Esophagus muscularis mucosa (tissue), 4 donors: ENCODE results near the gene PGD. TPM values are rescaled to one million over a fixed set of nuclear protein-coding genes. Genes with fewer than 3 reads are reported as not detected.
"Not testable (repeated sequence)": the region's sequence is repeated elsewhere in the genome, so short reads cannot be mapped to it uniquely, and the experiment has no call there.

ENCODE experiments used
- DNase-seq: peaks from one replicate; pipeline ENCODE4 v3.0.0-alpha.2; 2017; ENCODE audit errors: extremely low spot score
- H3K27ac ChIP-seq, 4 donors: fragments of 200-600 bp; sonication (generic); replicated peaks in 1 of 4; 1 replicate in 3 of 4; 2 replicates in 1 of 4; pipeline ENCODE4 v1.5.1; 2016 to 2019; ENCODE audit warnings: mild to moderate bottlenecking in 1 of 4
- H3K27me3 ChIP-seq, 4 donors: fragments of 200-600 bp; sonication (generic); one replicate each; pipeline versions ENCODE4 v1.5.1 to v1.6.0; 2016 to 2019
- H3K36me3 ChIP-seq, 4 donors: fragments of 200-600 bp; sonication (generic); one replicate each; pipeline ENCODE4 v1.5.1; 2016 to 2019
- H3K4me1 ChIP-seq, 4 donors: fragments of 200-600 bp; sonication (generic); one replicate each; pipeline ENCODE4 v1.5.1; 2016 to 2019
- H3K4me3 ChIP-seq, 4 donors: fragments of 200-600 bp; sonication (generic); 1 replicate in 2 of 4; 2 replicates in 2 of 4; pipeline ENCODE4 v1.5.1; 2016 to 2019; ENCODE audit warnings: mild to moderate bottlenecking in 4 of 4, moderate library complexity in 1 of 4
- H3K9me3 ChIP-seq, 4 donors: fragments of 200-600 bp; sonication (generic); 1 replicate in 3 of 4; 2 replicates in 1 of 4; pipeline ENCODE4 v1.5.1; 2016 to 2019
- CTCF ChIP-seq, 3 experiments: fragments of 200-600 bp in 2 of 3; fragments of 450-650 bp in 1 of 3; sonication (generic) in 2 of 3; IDR thresholded peaks; one replicate each; pipeline ENCODE4 v1.5.1; 2017 to 2019; ENCODE audit warnings: antibody characterized with exemption in 3 of 3, mild to moderate bottlenecking in 2 of 3, moderate library complexity in 1 of 3
- EP300 ChIP-seq: sonication (generic); formaldehyde crosslinking; IDR thresholded peaks from one replicate; pipeline ENCODE4 v1.6.1; 2017; ENCODE audit warnings: antibody characterized with exemption
- POLR2A ChIP-seq: fragments of 450-650 bp; IDR thresholded peaks from one replicate; pipeline ENCODE4 v1.6.1; 2017; ENCODE audit warnings: antibody characterized with exemption, moderate library complexity, mild to moderate bottlenecking, low read depth
- POLR2AphosphoS5 ChIP-seq, 2 donors: sonication (generic); formaldehyde crosslinking; IDR thresholded peaks; one replicate each; pipeline ENCODE4 v1.6.1; 2017; ENCODE audit warnings: antibody characterized with exemption in 2 of 2
- WGBS: methylation state at CpG from one replicate; pipeline ENCODE4 v1.1.5; 2018; 5-methylcytosine and 5-hydroxymethylcytosine counted together
- intact Hi-C: fragments of 100-400 bp; cut with DNase I; formaldehyde crosslinking; loops from one replicate; pipeline ENCODE4 v1.15.1; 2023
- total RNA-seq, 4 donors: library from RNA; depleted of rRNA; stranded (reverse); fragments of >200 nt; gene quantifications; one replicate each; pipeline versions ENCODE4 v1.1.0 to v1.2.1, GENCODE V29; 2016

PGD gene
- total RNA-seq, 4 donors from 2014 or later: 24.5 to 58.6 (median 51.9) TPM

GRCh38 chr1:10407201-10407600 is 8.3 kb downstream of the PGD start:
- H3K36me3 ChIP-seq: peaks cover 67 to 100% (median 100%) of the 10 kb centered on the region in 4 donors
- intact Hi-C loops: no loop called here
- WGBS: 80% methylated on average over 2 of the region's 2 CpGs

GRCh38 chr1:10415211-10415930 is 16.5 kb downstream of the PGD start:
- H3K9me3 ChIP-seq: no peaks in the 10 kb centered on the region
- no peak for TF ChIP-seq EP300
- TF ChIP-seq POLR2AphosphoS5 (IDR thresholded peaks at IDR 0.05): peak in 1 of 2 donors; percentile 28
- no peak for TF ChIP-seq CTCF (IDR thresholded peaks at IDR 0.05)
- no peaks in the 10 kb centered on the region for H3K27me3 ChIP-seq
- peaks cover 0 to 5% (median 0%) of the 10 kb centered on the region in 4 donors for H3K4me1 ChIP-seq
- intact Hi-C loops: no loop called here
- no peak overlapping the region for H3K4me3 ChIP-seq
- peak overlapping the region; percentile 39 to 54 (median 44) for H3K27ac ChIP-seq
- 84% methylated on average over 6 of the region's 6 CpGs for WGBS
- peaks cover 52 to 99% (median 97%) of the 10 kb centered on the region in 4 donors for H3K36me3 ChIP-seq
- no peak for DNase-seq

More at GRCh38 chr1:10407201-10407600, 8.3 kb downstream of the PGD start:
- DNase-seq: no peak
- no peak overlapping the region for H3K27ac ChIP-seq
- no peaks in the 10 kb centered on the region for H3K9me3 ChIP-seq
- no peak for TF ChIP-seq EP300
- TF ChIP-seq POLR2AphosphoS5 (IDR thresholded peaks at IDR 0.05): no peak
- no peak for TF ChIP-seq CTCF (IDR thresholded peaks at IDR 0.05)
- TF ChIP-seq POLR2A: no peak
- H3K4me3 ChIP-seq: no peak overlapping the region
- H3K4me1 ChIP-seq: no peaks in the 10 kb centered on the region
- H3K27me3 ChIP-seq: no peaks in the 10 kb centered on the region

- H3K27me3 ChIP-seq, H3K4me3 ChIP-seq, intact Hi-C loops, H3K9me3 ChIP-seq, DNase-seq, H3K4me1 ChIP-seq: not testable (repeated sequence)
- WGBS: 93% methylated on average over 1 of the region's 1 CpG
- H3K27ac ChIP-seq: peak overlapping the region in 3 of 4 donors; percentile 33 to 54 (median 40)
- peaks cover 49 to 99% (median 97%) of the 10 kb centered on the region in 4 donors for H3K36me3 ChIP-seq
Measured at GRCh38 chr1:10415967-10416366, 17.1 kb downstream of the PGD start.

DNA sequence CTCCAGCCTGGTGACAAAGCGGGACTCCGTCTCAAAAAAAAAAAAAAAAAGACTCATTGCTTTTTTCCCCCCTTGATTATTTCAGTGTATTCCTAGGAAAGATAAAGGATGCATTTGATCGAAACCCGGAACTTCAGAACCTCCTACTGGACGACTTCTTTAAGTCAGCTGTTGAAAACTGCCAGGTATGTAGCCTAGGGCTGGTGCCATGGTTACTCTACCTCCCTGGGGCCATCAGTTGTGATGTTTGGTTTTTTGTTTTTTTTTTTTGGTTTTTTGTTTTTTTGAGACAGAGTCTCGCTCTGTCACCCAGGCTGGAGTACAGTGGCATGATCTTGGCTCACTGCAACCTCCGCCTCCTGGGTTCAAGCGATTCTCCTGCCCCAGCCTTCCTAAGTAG is 19.9 kb downstream of the PGD start:
- H3K4me1 ChIP-seq, H3K4me3 ChIP-seq, H3K9me3 ChIP-seq, DNase-seq, H3K27me3 ChIP-seq, H3K27ac ChIP-seq, intact Hi-C loops: not testable (repeated sequence)
- H3K36me3 ChIP-seq: peaks cover 26 to 78% (median 76%) of the 10 kb centered on the region in 4 donors
- 90% methylated on average over 8 of the region's 8 CpGs for WGBS

- peaks cover 26 to 72% (median 70%) of the 10 kb centered on the region in 4 donors for H3K36me3 ChIP-seq
- no peak overlapping the region for H3K27ac ChIP-seq
- H3K9me3 ChIP-seq: no peaks in the 10 kb centered on the region
- peaks cover 0 to 5% (median 0%) of the 10 kb centered on the region in 4 donors for H3K4me1 ChIP-seq
- no peaks in the 10 kb centered on the region for H3K27me3 ChIP-seq
- intact Hi-C loops: no loop called here
- 90% methylated on average over 14 of the region's 15 CpGs for WGBS
- TF ChIP-seq EP300: no peak
- no peak for TF ChIP-seq CTCF (IDR thresholded peaks at IDR 0.05)
- TF ChIP-seq POLR2A: no peak
- no peak for TF ChIP-seq POLR2AphosphoS5 (IDR thresholded peaks at IDR 0.05)
- DNase-seq: no peak
- no peak overlapping the region for H3K4me3 ChIP-seq
Measured at GRCh38 chr1:10419351-10419750, 20.5 kb downstream of the PGD start.

DNA sequence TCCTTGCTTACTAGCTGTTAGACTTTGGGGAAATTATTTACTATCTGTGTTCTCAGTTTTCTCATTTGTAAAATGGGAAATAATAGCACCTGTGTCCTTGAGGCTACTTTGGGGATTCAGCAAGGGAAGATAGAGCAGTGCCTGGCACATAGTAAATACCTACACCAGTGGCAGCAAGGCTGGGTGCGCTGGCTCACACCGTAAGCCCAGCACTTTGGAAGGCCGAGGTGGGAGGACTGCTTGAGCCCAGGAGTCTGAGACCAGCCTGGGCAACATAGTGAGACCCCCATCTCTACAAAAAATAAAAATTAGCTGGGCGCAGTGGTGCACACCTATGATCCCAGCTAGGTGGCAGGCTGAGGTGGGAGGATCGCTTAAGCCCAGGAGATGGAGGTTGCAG is 22.8 kb downstream of the PGD start:
- no peak for TF ChIP-seq POLR2AphosphoS5 (IDR thresholded peaks at IDR 0.05)
- TF ChIP-seq EP300: no peak
- no peak for TF ChIP-seq CTCF (IDR thresholded peaks at IDR 0.05)
- no peak for TF ChIP-seq POLR2A
- Histone ChIP-seq H3K27me3 (no peaks in the 10 kb centered on the region), H3K4me1 (no peaks in the 10 kb centered on the region), H3K9me3 (no peaks in the 10 kb centered on the region), H3K27ac (no peak overlapping the region), H3K36me3 (peaks cover 26 to 50% (median 49%) of the 10 kb centered on the region in 4 donors), H3K4me3 (no peak overlapping the region)
- no peak for DNase-seq
- intact Hi-C loops: no loop called here
- WGBS: 93% methylated on average over 5 of the region's 5 CpGs
